Measurements from ENCODE around the gene MICALL2. TPM values are rescaled to one million over a fixed set of nuclear protein-coding genes. Genes with fewer than 3 reads are reported as not detected.

The MICALL2 gene
- total and polyA plus RNA-seq, 7 experiments from 2014 or later: 0.37 to 5.0 (median 2.3) TPM

- intact Hi-C loops (cut with micrococcal nuclease): loop anchor here (1.0 to 10.0 kb wide), 4 partner anchors 44 to 220 kb away; partner anchors contain the start of gene MICALL2 (in 2 of the 2)
- no peaks in the 10 kb centered on the region for H3K27me3 ChIP-seq (ENCODE audit: control insufficient read depth in 2 of 2, insufficient read depth in 2 of 2, low read length in 2 of 2)
- Mint-ChIP-seq H3K27ac (peak overlapping the region in 5 of 9 donors; percentile 43 to 86 (median 56)), H3K27me3 (peaks cover 0 to 14% (median 4%) of the 10 kb centered on the region in 5 donors), H3K4me3 (peak overlapping the region in 9 of 10 donors; percentile 64 to 79 (median 68)), H3K4me1 (peaks cover 5 to 16% (median 12%) of the 10 kb centered on the region in 7 donors), H3K9me3 (peaks cover 0 to 5% (median 0%) of the 10 kb centered on the region in 11 donors), H3K36me3 (no peaks in the 10 kb centered on the region)
- H3K9me3 ChIP-seq (ENCODE audit: control insufficient read depth in 2 of 3, low read length in 3 of 3): no peaks in the 10 kb centered on the region
- no peak overlapping the region for H3K27ac ChIP-seq (ENCODE audit: low read depth, low read length)
- peaks cover 0 to 9% of the 10 kb centered on the region in 2 donors for H3K4me1 ChIP-seq (ENCODE audit: control insufficient read depth in 2 of 2, insufficient read depth in 2 of 2, low read length in 2 of 2)
- CTCF ChIA-PET: no interaction called here
- POLR2A ChIA-PET: no interaction called here
- ATAC-seq: peak; percentile 98
- no peaks in the 10 kb centered on the region for H3K36me3 ChIP-seq (ENCODE audit: control insufficient read depth in 2 of 3, insufficient read depth in 3 of 3, low read length in 3 of 3)
- peak; percentile 83 to 92 (median 90) for DNase-seq
- peak overlapping the region; percentile 27 for H3K4me3 ChIP-seq (ENCODE audit: low read length)
These were observed 46.7 kb downstream of the MICALL2 start for GRCh38 chr7:1412322-1413261.

- Mint-ChIP-seq H3K27me3 (peaks cover 0 to 17% (median 4%) of the 10 kb centered on the region in 5 donors), H3K36me3 (no peaks in the 10 kb centered on the region), H3K9me3 (peaks cover 0 to 5% (median 0%) of the 10 kb centered on the region in 11 donors), H3K4me1 (peaks cover 0 to 8% (median 4%) of the 10 kb centered on the region in 7 donors), H3K27ac (peak overlapping the region in 1 of 9 donors; percentile 25), H3K4me3 (no peak overlapping the region)
- intact Hi-C loops (cut with micrococcal nuclease): loop anchor here (5.0 to 10.0 kb wide), 2 partner anchors 187 to 219 kb away; no protein-coding TSS in a partner anchor
- ChIA-PET CTCF (no interaction called here), POLR2A (no interaction called here)
- Histone ChIP-seq H3K27me3 (ENCODE audit: control insufficient read depth in 2 of 2, insufficient read depth in 2 of 2, low read length in 2 of 2) (no peaks in the 10 kb centered on the region), H3K4me3 (ENCODE audit: low read length) (no peak overlapping the region), H3K9me3 (ENCODE audit: control insufficient read depth in 2 of 3, low read length in 3 of 3) (no peaks in the 10 kb centered on the region), H3K4me1 (ENCODE audit: control insufficient read depth in 2 of 2, insufficient read depth in 2 of 2, low read length in 2 of 2) (peaks cover 0 to 4% of the 10 kb centered on the region in 2 donors), H3K36me3 (ENCODE audit: control insufficient read depth in 2 of 3, insufficient read depth in 3 of 3, low read length in 3 of 3) (no peaks in the 10 kb centered on the region), H3K27ac (ENCODE audit: low read depth, low read length) (no peak overlapping the region)
- ATAC-seq: no peak
- no peak for DNase-seq
These were observed 47.9 kb downstream of the MICALL2 start for GRCh38 chr7:1411414-1411813.

- CTCF ChIA-PET: no interaction called here
These were observed 48.3 kb downstream of the MICALL2 start for GRCh38 chr7:1410992-1411391.

GRCh38 chr7:1409555-1409954, 49.7 kb downstream of the MICALL2 start:
- Mint-ChIP-seq H3K9me3 (no peaks in the 10 kb centered on the region), H3K27me3 (peaks cover 3 to 27% (median 11%) of the 10 kb centered on the region in 5 donors)

More at GRCh38 chr7:1410992-1411391, 48.3 kb downstream of the MICALL2 start:
- no peaks in the 10 kb centered on the region for H3K36me3 Mint-ChIP-seq
- no peaks in the 10 kb centered on the region for H3K36me3 ChIP-seq (ENCODE audit: control insufficient read depth in 2 of 3, insufficient read depth in 3 of 3, low read length in 3 of 3)
- no peak overlapping the region for H3K4me3 Mint-ChIP-seq
- peaks cover 0 to 22% (median 4%) of the 10 kb centered on the region in 5 donors for H3K27me3 Mint-ChIP-seq
- intact Hi-C loops (cut with micrococcal nuclease): loop anchor here (5.0 to 10.0 kb wide), 2 partner anchors 186 to 219 kb away; no protein-coding TSS in a partner anchor
- no peaks in the 10 kb centered on the region for H3K27me3 ChIP-seq (ENCODE audit: control insufficient read depth in 2 of 2, insufficient read depth in 2 of 2, low read length in 2 of 2)
- no peak overlapping the region for H3K4me3 ChIP-seq (ENCODE audit: low read length)
- no peaks in the 10 kb centered on the region for H3K9me3 ChIP-seq (ENCODE audit: control insufficient read depth in 2 of 3, low read length in 3 of 3)
- H3K9me3 Mint-ChIP-seq: peaks cover 0 to 3% (median 0%) of the 10 kb centered on the region in 11 donors
- peaks cover 0 to 4% of the 10 kb centered on the region in 2 donors for H3K4me1 ChIP-seq (ENCODE audit: control insufficient read depth in 2 of 2, insufficient read depth in 2 of 2, low read length in 2 of 2)
- H3K27ac ChIP-seq (ENCODE audit: low read depth, low read length): no peak overlapping the region
- H3K27ac Mint-ChIP-seq: no peak overlapping the region
- ATAC-seq (no peak), DNase-seq (no peak)
- POLR2A ChIA-PET: no interaction called here
- H3K4me1 Mint-ChIP-seq: peaks cover 0 to 4% (median 4%) of the 10 kb centered on the region in 7 donors

GRCh38 chr7:1408466-1408865, 50.8 kb downstream of the MICALL2 start:
- Histone ChIP-seq H3K4me1 (ENCODE audit: control insufficient read depth in 2 of 2, insufficient read depth in 2 of 2, low read length in 2 of 2) (peaks cover 0 to 4% of the 10 kb centered on the region in 2 donors), H3K4me3 (ENCODE audit: low read length) (no peak overlapping the region), H3K9me3 (ENCODE audit: control insufficient read depth in 2 of 3, low read length in 3 of 3) (no peaks in the 10 kb centered on the region), H3K36me3 (ENCODE audit: control insufficient read depth in 2 of 3, insufficient read depth in 3 of 3, low read length in 3 of 3) (no peaks in the 10 kb centered on the region), H3K27me3 (ENCODE audit: control insufficient read depth in 2 of 2, insufficient read depth in 2 of 2, low read length in 2 of 2) (peaks cover 0 to 4% of the 10 kb centered on the region in 2 donors), H3K27ac (ENCODE audit: low read depth, low read length) (no peak overlapping the region)
- H3K36me3 Mint-ChIP-seq: peaks cover 0 to 5% (median 0%) of the 10 kb centered on the region in 5 donors
- no peak overlapping the region for H3K27ac Mint-ChIP-seq
- no peak for DNase-seq
- POLR2A ChIA-PET: interaction anchor here (0.8 kb wide), 1 partner anchor 9 kb away, joined by 3 read pairs; no protein-coding TSS in a partner anchor
- no peak overlapping the region for H3K4me3 Mint-ChIP-seq
- peaks cover 0 to 4% (median 0%) of the 10 kb centered on the region in 11 donors for H3K9me3 Mint-ChIP-seq
- intact Hi-C loops (cut with micrococcal nuclease): no loop called here
- CTCF ChIA-PET: no interaction called here
- peaks cover 5 to 12% (median 11%) of the 10 kb centered on the region in 7 donors for H3K4me1 Mint-ChIP-seq
- no peak for ATAC-seq
- H3K27me3 Mint-ChIP-seq: peaks cover 13 to 38% (median 20%) of the 10 kb centered on the region in 5 donors

More at GRCh38 chr7:1409555-1409954, 49.7 kb downstream of the MICALL2 start:
- intact Hi-C loops (cut with micrococcal nuclease): no loop called here
- ATAC-seq (no peak), DNase-seq (no peak)
- peaks cover 0 to 4% of the 10 kb centered on the region in 2 donors for H3K4me1 ChIP-seq (ENCODE audit: control insufficient read depth in 2 of 2, insufficient read depth in 2 of 2, low read length in 2 of 2)
- no peak overlapping the region for H3K27ac ChIP-seq (ENCODE audit: low read depth, low read length)
- CTCF ChIA-PET: no interaction called here
- no peaks in the 10 kb centered on the region for H3K27me3 ChIP-seq (ENCODE audit: control insufficient read depth in 2 of 2, insufficient read depth in 2 of 2, low read length in 2 of 2)
- H3K36me3 ChIP-seq (ENCODE audit: control insufficient read depth in 2 of 3, insufficient read depth in 3 of 3, low read length in 3 of 3): no peaks in the 10 kb centered on the region
- POLR2A ChIA-PET: no interaction called here
- no peaks in the 10 kb centered on the region for H3K9me3 ChIP-seq (ENCODE audit: control insufficient read depth in 2 of 3, low read length in 3 of 3)
- Mint-ChIP-seq H3K4me1 (peaks cover 0 to 4% (median 4%) of the 10 kb centered on the region in 7 donors), H3K27ac (peak overlapping the region in 1 of 9 donors; percentile 38), H3K36me3 (no peaks in the 10 kb centered on the region), H3K4me3 (no peak overlapping the region)
- H3K4me3 ChIP-seq (ENCODE audit: low read length): no peak overlapping the region

- peaks cover 0 to 5% (median 0%) of the 10 kb centered on the region in 5 donors for H3K36me3 Mint-ChIP-seq
- no peak for ATAC-seq
- H3K4me1 Mint-ChIP-seq: peaks cover 5 to 9% (median 7%) of the 10 kb centered on the region in 7 donors
- H3K27ac Mint-ChIP-seq: no peak overlapping the region
- H3K27me3 Mint-ChIP-seq: peaks cover 16 to 42% (median 23%) of the 10 kb centered on the region in 5 donors
- ChIA-PET POLR2A (interaction anchor here (0.8 kb wide), 1 partner anchor 8 kb away, joined by 3 read pairs; no protein-coding TSS in a partner anchor), CTCF (interaction anchor here (0.6 kb wide), 2 partner anchors 17 to 438 kb away, joined by 3 to 5 read pairs; no protein-coding TSS in a partner anchor)
- Histone ChIP-seq H3K4me3 (ENCODE audit: low read length) (no peak overlapping the region), H3K4me1 (ENCODE audit: control insufficient read depth in 2 of 2, insufficient read depth in 2 of 2, low read length in 2 of 2) (peaks cover 0 to 4% of the 10 kb centered on the region in 2 donors), H3K36me3 (ENCODE audit: control insufficient read depth in 2 of 3, insufficient read depth in 3 of 3, low read length in 3 of 3) (no peaks in the 10 kb centered on the region), H3K27ac (ENCODE audit: low read depth, low read length) (no peak overlapping the region), H3K27me3 (ENCODE audit: control insufficient read depth in 2 of 2, insufficient read depth in 2 of 2, low read length in 2 of 2) (peaks cover 0 to 4% of the 10 kb centered on the region in 2 donors), H3K9me3 (ENCODE audit: control insufficient read depth in 2 of 3, low read length in 3 of 3) (no peaks in the 10 kb centered on the region)
- DNase-seq: no peak
- intact Hi-C loops (cut with micrococcal nuclease): no loop called here
- H3K9me3 Mint-ChIP-seq: peaks cover 0 to 6% (median 0%) of the 10 kb centered on the region in 11 donors
- no peak overlapping the region for H3K4me3 Mint-ChIP-seq
These were observed 51.4 kb downstream of the MICALL2 start for GRCh38 chr7:1407892-1408291.
